A549 (cell line): ENCODE data around the gene C19orf67. TPM values are rescaled to one million over a fixed set of nuclear protein-coding genes. Genes with fewer than 3 reads are reported as not detected.
"Not testable (repeated sequence)": the region's sequence is repeated elsewhere in the genome, so short reads cannot be mapped to it uniquely, and the experiment has no call there.

Experiments
- ATAC-seq, 2 experiments: fragments of 200-7000 bp in 1 of 2; fragments of >200 bp in 1 of 2; cut with Nextera tagmentation in 1 of 2; cut with Tn5 transposase in 1 of 2; 3 replicates each; pipeline versions ENCODE4 v1.8.0 to v1.9.1; 2018 to 2020; ENCODE audit warnings: mild to moderate bottlenecking in 1 of 2, moderate library complexity in 1 of 2
- CTCF ChIA-PET: fragments of 300-600 bp; sonication (Branson Sonifier 250); formaldehyde crosslinking; extraction: SDS; loops from one replicate; lab custom pipeline; 2021; ENCODE audit warnings: antibody characterized with exemption, inconsistent platforms; lab: Yijun Ruan, JAX
- POLR2A ChIA-PET: fragments of 350-600 bp; formaldehyde crosslinking; extraction: SDS; loops from one replicate; lab custom pipeline; 2021; ENCODE audit warnings: antibody characterized with exemption, inconsistent platforms; lab: Yijun Ruan, JAX
- DNase-seq, 2 experiments: peaks; one replicate each; pipeline versions ENCODE4 v3.0.0 to v3.0.0-alpha.2; 2011 to 2016; ENCODE audit warnings: low read depth in 1 of 2, low spot score in 1 of 2
- FAIRE-seq: peaks from 2 replicates; lab custom pipeline; 2011; peaks lifted over from hg19 to GRCh38; lab: Jason Lieb, UNC
- H3K27ac ChIP-seq, 2 experiments: fragments of >200 bp; sonication (Bioruptor Twin); formaldehyde crosslinking; 3 replicates each; pipeline ENCODE4 v1.5.1; 2016 to 2017
- H3K4me1 ChIP-seq: fragments of >200 bp; sonication (Bioruptor Twin); formaldehyde crosslinking; 3 replicates; pipeline ENCODE4 v1.6.1; 2016
- H3K4me2 ChIP-seq: fragments of >200 bp; sonication (Bioruptor Twin); formaldehyde crosslinking; 3 replicates; pipeline ENCODE4 v1.6.1; 2016
- H3K4me3 ChIP-seq: fragments of >200 bp; sonication (Bioruptor Twin); formaldehyde crosslinking; 3 replicates; pipeline ENCODE4 v1.5.1; 2016
- H3K9me3 ChIP-seq: fragments of >200 bp; sonication (Bioruptor Twin); formaldehyde crosslinking; 3 replicates; pipeline ENCODE4 v1.6.1; 2016
- CEBPB ChIP-seq, 2 experiments: fragments of >200 bp in 1 of 2; sonication (Bioruptor Twin) in 1 of 2; formaldehyde crosslinking in 1 of 2; IDR thresholded peaks; 2 replicates each; pipeline ENCODE4 v1.6.1; 2012 to 2016
- CHD4 ChIP-seq: fragments of 200-600 bp; sonication (generic); IDR thresholded peaks from 2 replicates; pipeline ENCODE4 v1.6.1; 2016; ENCODE audit warnings: antibody characterized with exemption, mild to moderate bottlenecking, borderline replicate concordance
- EHMT2 ChIP-seq: fragments of 200-600 bp; sonication (generic); IDR thresholded peaks from 2 replicates; pipeline ENCODE4 v1.6.1; 2016; ENCODE audit warnings: antibody characterized with exemption, low read depth, mild to moderate bottlenecking, moderate library complexity
- EP300 ChIP-seq, 2 experiments: fragments of >200 bp; sonication (Bioruptor Twin); formaldehyde crosslinking; IDR thresholded peaks; 2 replicates in 1 of 2; 3 replicates in 1 of 2; pipeline ENCODE4 v1.6.1; 2016 to 2017
- FOXS1 ChIP-seq: fragments of 250-450 bp; sonication (Bioruptor Pico); IDR thresholded peaks from 2 replicates; pipeline ENCODE4 v1.5.0; 2020; ENCODE audit warnings: mild to moderate bottlenecking, moderate library complexity
- HEYL ChIP-seq: fragments of 250-450 bp; sonication (Bioruptor Pico); IDR thresholded peaks from 2 replicates; pipeline ENCODE4 v1.8.0; 2021; ENCODE audit warnings: mild to moderate bottlenecking, moderate library complexity
- HOXB13 ChIP-seq: fragments of 250-450 bp; sonication (Bioruptor Pico); IDR thresholded peaks from 2 replicates; pipeline ENCODE4 v1.5.0; 2020; ENCODE audit warnings: low read depth, mild to moderate bottlenecking, moderate library complexity
- HOXB5 ChIP-seq: fragments of 250-450 bp; sonication (Bioruptor Pico); IDR thresholded peaks from 2 replicates; pipeline ENCODE4 v1.5.0; 2020; ENCODE audit warnings: mild to moderate bottlenecking, moderate library complexity
- JUN ChIP-seq, 2 experiments: fragments of >200 bp; sonication (Bioruptor Twin); formaldehyde crosslinking; IDR thresholded peaks; 2 replicates in 1 of 2; 3 replicates in 1 of 2; pipeline ENCODE4 v1.6.1; 2016 to 2017
- JUNB ChIP-seq: fragments of >200 bp; sonication (Bioruptor Twin); formaldehyde crosslinking; IDR thresholded peaks from 2 replicates; pipeline ENCODE4 v1.6.1; 2016
- KDM5A ChIP-seq: fragments of 200-600 bp; sonication (generic); IDR thresholded peaks from 2 replicates; pipeline ENCODE4 v1.6.1; 2016; ENCODE audit warnings: antibody characterized with exemption, mild to moderate bottlenecking
- POLR2A ChIP-seq: IDR thresholded peaks from 2 replicates; pipeline ENCODE4 v1.6.1; 2012; ENCODE audit warnings: mild to moderate bottlenecking, low read length
- POLR2AphosphoS2 ChIP-seq: conservative IDR thresholded peaks from 2 replicates; pipeline ENCODE4 v1.6.1; 2012; ENCODE audit warnings: low read length, improper control_type of control experiment, inconsistent platforms
- RAD21 ChIP-seq, 2 experiments: fragments of >200 bp in 1 of 2; sonication (Bioruptor Twin) in 1 of 2; formaldehyde crosslinking in 1 of 2; IDR thresholded peaks in 1 of 2; conservative IDR thresholded peaks in 1 of 2; 2 replicates in 1 of 2; 3 replicates in 1 of 2; pipeline ENCODE4 v1.6.1; 2012 to 2018; ENCODE audit warnings: inconsistent platforms in 1 of 2
- RARB ChIP-seq: fragments of 250-450 bp; sonication (Bioruptor Pico); IDR thresholded peaks from 2 replicates; pipeline ENCODE4 v1.8.0; 2021; ENCODE audit warnings: mild to moderate bottlenecking, moderate library complexity
- WGBS: methylation state at CpG from one replicate; pipeline ENCODE4 v1.1.6; 2017; ENCODE audit errors: missing lambda C conversion rate; 5-methylcytosine and 5-hydroxymethylcytosine counted together
- polyA plus RNA-seq, 4 experiments: library from polyadenylated mRNA; depleted of rRNA in 3 of 4; stranded (reverse); fragments of >200 nt; fragmentation: RNase III in 1 of 4; extraction: RNeasy Plus Mini Kit Qiagen cat#74134 plus additional on column Dnase treatment in 1 of 4; gene quantifications; 2 replicates in 3 of 4; 3 replicates in 1 of 4; pipeline ENCODE4 v1.2.3, GENCODE V29; 2011 to 2017
- TF ChIP-seq, protein P1 (sequence below): fragments of 150-350 bp; IDR thresholded peaks from 2 replicates; pipeline ENCODE4 v1.6.1; 2014; ENCODE audit warnings: low read depth, mild to moderate bottlenecking, low read length
- TF ChIP-seq, protein P2 (sequence below): fragments of 450-650 bp; IDR thresholded peaks from 2 replicates; pipeline ENCODE4 v1.6.1; 2014; ENCODE audit warnings: antibody characterized with exemption
- TF ChIP-seq, protein P3 (sequence below): fragments of >200 bp; sonication (Bioruptor Twin); formaldehyde crosslinking; IDR thresholded peaks from 3 replicates; pipeline ENCODE4 v1.5.1; 2016
- TF ChIP-seq, protein P4 (sequence below): IDR thresholded peaks from 2 replicates; pipeline ENCODE4 v1.6.1; 2012
- TF ChIP-seq, protein P5 (sequence below): IDR thresholded peaks from 2 replicates; pipeline ENCODE4 v1.6.1; 2012

C19orf67 gene
- polyA plus RNA-seq, 2 of the 4 experiments (the other 2 are of a cell fraction), result not detected

DNA sequence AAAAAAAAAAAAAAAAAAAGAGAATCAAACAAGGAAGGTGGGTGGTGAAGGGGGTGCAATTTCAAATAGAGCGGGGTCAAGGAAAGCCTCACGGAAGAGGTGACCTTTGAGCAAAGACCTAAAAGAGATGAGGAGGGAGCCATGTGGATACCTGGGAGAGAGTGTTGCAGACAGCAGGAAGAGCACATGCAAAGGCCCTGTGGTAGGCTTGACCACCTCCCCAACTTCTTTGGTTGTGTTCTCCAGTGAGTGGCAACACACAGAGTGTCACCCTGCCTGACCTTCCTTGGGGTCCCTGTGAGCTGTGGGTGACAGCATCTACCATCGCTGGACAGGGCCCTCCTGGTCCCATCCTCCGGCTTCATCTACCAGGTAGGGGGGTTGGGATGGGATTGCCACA lies 35.1 kb downstream of the C19orf67 start:
- DNase-seq (no peak), FAIRE-seq (no peak)
- CTCF ChIA-PET, result interaction anchor here (1.1 to 4.2 kb wide), 4 partner anchors 8 to 170 kb away, joined by 3 to 33 read pairs (median 7); no protein-coding TSS in a partner anchor
- Histone ChIP-seq H3K4me3 (no peak overlapping the region), H3K4me1 (no peaks in the 10 kb centered on the region), H3K27ac (no peak overlapping the region)
- TF ChIP-seq, protein P1, sequence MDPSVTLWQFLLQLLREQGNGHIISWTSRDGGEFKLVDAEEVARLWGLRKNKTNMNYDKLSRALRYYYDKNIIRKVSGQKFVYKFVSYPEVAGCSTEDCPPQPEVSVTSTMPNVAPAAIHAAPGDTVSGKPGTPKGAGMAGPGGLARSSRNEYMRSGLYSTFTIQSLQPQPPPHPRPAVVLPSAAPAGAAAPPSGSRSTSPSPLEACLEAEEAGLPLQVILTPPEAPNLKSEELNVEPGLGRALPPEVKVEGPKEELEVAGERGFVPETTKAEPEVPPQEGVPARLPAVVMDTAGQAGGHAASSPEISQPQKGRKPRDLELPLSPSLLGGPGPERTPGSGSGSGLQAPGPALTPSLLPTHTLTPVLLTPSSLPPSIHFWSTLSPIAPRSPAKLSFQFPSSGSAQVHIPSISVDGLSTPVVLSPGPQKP, result no peak
- TF ChIP-seq, protein P2, sequence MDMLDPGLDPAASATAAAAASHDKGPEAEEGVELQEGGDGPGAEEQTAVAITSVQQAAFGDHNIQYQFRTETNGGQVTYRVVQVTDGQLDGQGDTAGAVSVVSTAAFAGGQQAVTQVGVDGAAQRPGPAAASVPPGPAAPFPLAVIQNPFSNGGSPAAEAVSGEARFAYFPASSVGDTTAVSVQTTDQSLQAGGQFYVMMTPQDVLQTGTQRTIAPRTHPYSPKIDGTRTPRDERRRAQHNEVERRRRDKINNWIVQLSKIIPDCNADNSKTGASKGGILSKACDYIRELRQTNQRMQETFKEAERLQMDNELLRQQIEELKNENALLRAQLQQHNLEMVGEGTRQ, result no peak
- no peak for TF ChIP-seq FOXS1 (CRISPR knock-in tag)
- TF ChIP-seq, protein P3, sequence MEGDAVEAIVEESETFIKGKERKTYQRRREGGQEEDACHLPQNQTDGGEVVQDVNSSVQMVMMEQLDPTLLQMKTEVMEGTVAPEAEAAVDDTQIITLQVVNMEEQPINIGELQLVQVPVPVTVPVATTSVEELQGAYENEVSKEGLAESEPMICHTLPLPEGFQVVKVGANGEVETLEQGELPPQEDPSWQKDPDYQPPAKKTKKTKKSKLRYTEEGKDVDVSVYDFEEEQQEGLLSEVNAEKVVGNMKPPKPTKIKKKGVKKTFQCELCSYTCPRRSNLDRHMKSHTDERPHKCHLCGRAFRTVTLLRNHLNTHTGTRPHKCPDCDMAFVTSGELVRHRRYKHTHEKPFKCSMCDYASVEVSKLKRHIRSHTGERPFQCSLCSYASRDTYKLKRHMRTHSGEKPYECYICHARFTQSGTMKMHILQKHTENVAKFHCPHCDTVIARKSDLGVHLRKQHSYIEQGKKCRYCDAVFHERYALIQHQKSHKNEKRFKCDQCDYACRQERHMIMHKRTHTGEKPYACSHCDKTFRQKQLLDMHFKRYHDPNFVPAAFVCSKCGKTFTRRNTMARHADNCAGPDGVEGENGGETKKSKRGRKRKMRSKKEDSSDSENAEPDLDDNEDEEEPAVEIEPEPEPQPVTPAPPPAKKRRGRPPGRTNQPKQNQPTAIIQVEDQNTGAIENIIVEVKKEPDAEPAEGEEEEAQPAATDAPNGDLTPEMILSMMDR, result no peak
- TF ChIP-seq POLR2AphosphoS2, result no peak
- no peak for TF ChIP-seq HEYL
- no peak for TF ChIP-seq EP300 (IDR thresholded peaks at IDR 0.05)
- no peak for TF ChIP-seq EHMT2
- TF ChIP-seq, protein P4, sequence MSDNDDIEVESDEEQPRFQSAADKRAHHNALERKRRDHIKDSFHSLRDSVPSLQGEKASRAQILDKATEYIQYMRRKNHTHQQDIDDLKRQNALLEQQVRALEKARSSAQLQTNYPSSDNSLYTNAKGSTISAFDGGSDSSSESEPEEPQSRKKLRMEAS, result no peak
- no peak for TF ChIP-seq JUNB
- no peak for TF ChIP-seq JUN (IDR thresholded peaks at IDR 0.05)
- TF ChIP-seq CEBPB (IDR thresholded peaks at IDR 0.05), result no peak
- no peak for TF ChIP-seq KDM5A
- TF ChIP-seq HOXB13 (CRISPR knock-in tag), result no peak
- TF ChIP-seq POLR2A, result no peak
- no peak for TF ChIP-seq HOXB5
- no peak for TF ChIP-seq CHD4
- no peak for TF ChIP-seq RARB (CRISPR knock-in tag)
- TF ChIP-seq, all 56 proteins: peak for 0
- POLR2A ChIA-PET, result no interaction called here
- H3K9me3 ChIP-seq, result 0 out of 3 replicates have a peak, but pooled peaks cover 3% of the 10 kb centered on the region
- no peak for ATAC-seq
- H3K4me2 ChIP-seq, result no peak overlapping the region
- WGBS, result 94% methylated on average over 4 of the region's 4 CpGs

DNA sequence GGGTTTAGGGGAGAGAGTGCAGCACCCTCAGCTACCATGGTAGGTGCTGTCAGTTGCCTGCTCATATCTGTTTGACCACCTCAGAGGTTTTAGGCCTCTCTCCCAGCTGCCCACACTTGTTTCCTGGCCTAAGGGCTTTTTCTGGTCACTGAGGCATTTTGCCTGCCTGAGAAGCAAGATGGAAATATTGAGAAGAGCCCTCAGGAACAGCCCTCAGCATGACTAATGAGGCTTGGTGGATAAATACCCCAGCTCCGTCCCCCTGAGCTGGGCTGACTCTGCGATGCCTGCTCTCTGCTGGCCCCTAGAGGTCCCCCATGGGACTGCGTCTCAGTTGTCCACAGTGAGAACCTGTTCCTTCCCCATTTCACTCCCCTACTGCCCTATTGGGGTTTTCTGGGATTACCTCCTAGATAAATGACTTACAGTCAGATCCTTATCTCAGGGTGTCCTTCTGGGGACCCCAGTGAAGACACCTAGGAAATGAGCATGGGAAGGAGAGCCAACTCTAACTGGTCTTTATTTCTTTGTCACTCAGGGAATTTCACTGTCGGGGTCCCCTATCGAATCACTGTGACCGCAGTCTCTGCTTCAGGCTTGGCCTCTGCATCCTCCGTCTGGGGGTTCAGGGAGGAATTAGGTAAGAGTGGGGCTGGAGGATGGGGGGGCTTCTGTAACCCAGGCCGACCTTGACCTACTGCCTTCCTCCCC lies 37.0 kb downstream of the C19orf67 start:
- FAIRE-seq (no peak), DNase-seq (peak; percentile 44 to 54), ATAC-seq (peak in 1 of 2 experiments; percentile 69; a peak in 3 of 6 replicates)
- Histone ChIP-seq H3K9me3 (0 out of 3 replicates have a peak, but pooled peaks cover 3% of the 10 kb centered on the region), H3K4me2 (no peak overlapping the region), H3K4me1 (no peaks in the 10 kb centered on the region), H3K27ac (no peak overlapping the region), H3K4me3 (no peak overlapping the region)
- POLR2A ChIA-PET, result no interaction called here
- peak in 1 of 2 experiments; percentile 24; a peak in 1 of 5 replicates for TF ChIP-seq RAD21 (conservative IDR thresholded peaks at IDR 0.05 in 1 of 2, IDR thresholded peaks at IDR 0.05 in 1 of 2)
- no peak for TF ChIP-seq RARB (CRISPR knock-in tag)
- TF ChIP-seq, protein P3, result peak; percentile 30
- TF ChIP-seq, protein P5, sequence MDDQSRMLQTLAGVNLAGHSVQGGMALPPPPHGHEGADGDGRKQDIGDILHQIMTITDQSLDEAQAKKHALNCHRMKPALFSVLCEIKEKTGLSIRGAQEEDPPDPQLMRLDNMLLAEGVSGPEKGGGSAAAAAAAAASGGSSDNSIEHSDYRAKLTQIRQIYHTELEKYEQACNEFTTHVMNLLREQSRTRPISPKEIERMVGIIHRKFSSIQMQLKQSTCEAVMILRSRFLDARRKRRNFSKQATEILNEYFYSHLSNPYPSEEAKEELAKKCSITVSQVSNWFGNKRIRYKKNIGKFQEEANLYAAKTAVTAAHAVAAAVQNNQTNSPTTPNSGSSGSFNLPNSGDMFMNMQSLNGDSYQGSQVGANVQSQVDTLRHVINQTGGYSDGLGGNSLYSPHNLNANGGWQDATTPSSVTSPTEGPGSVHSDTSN, result no peak
- CTCF ChIA-PET, result interaction anchor here (0.8 to 4.3 kb wide), 8 partner anchors 10 to 41 kb away, joined by 3 to 33 read pairs (median 4); partner anchors contain the start of genes IL27RA and MISP3
- WGBS, result 83% methylated on average over 7 of the region's 8 CpGs

DNA sequence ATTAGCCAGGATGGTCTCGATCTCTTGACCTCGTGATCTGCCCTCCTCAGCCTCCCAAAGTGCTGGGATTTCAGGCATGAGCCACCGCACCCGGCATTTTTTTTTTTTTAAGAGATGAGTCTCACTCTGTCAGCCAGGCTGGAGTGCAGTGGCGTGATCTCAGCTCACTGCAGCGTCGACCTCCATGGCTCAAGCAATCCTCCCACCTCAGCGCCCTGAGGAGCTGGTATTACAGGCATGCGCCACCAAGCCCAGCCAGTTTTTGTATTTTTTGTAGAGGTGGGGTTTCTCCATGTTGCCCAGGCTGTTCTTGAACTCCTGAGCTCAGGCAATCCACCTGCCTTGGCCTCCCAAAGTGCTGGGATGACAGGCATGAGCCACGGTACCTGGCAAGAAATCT lies 37.7 kb downstream of the C19orf67 start:
- POLR2A ChIA-PET, ATAC-seq, H3K4me2 ChIP-seq, H3K4me3 ChIP-seq, H3K4me1 ChIP-seq, H3K27ac ChIP-seq, DNase-seq, FAIRE-seq, H3K9me3 ChIP-seq: not testable (repeated sequence)
- WGBS, result over 99% methylated on average over 10 of the region's 10 CpGs
- CTCF ChIA-PET, result interaction anchor here (0.6 to 4.3 kb wide), 9 partner anchors 11 to 459 kb away, joined by 3 to 33 read pairs (median 3); partner anchors contain the start of genes IL27RA and MISP3
